ENCODE measurements around the gene C2CD5. TPM values are rescaled to one million over a fixed set of nuclear protein-coding genes. Genes with fewer than 3 reads are reported as not detected.

C2CD5 gene
- total RNA-seq, 1 donor from 2014 or later, result 38.0 TPM

- ATAC-seq, result no peak
- intact Hi-C loops (cut with DNase I), result no loop called here
- Histone ChIP-seq H3K27ac (no peak overlapping the region), H3K36me3 (peaks cover 31% of the 10 kb centered on the region), H3K4me1 (peaks cover 29% of the 10 kb centered on the region), H3K9me3 (no peaks in the 10 kb centered on the region), H3K4me3 (no peak overlapping the region), H3K27me3 (no peaks in the 10 kb centered on the region)
- TF ChIP-seq CTCF (IDR thresholded peaks at IDR 0.05), result no peak
- no peak for DNase-seq
These were observed 8.9 kb downstream of the C2CD5 start for GRCh38 chr12:22535478-22535877.

GRCh38 chr12:22535038-22535437, 9.3 kb downstream of the C2CD5 start:
- intact Hi-C loops (cut with DNase I), result no loop called here
- no peaks in the 10 kb centered on the region for H3K9me3 ChIP-seq
- no peak for TF ChIP-seq CTCF (IDR thresholded peaks at IDR 0.05)
- H3K36me3 ChIP-seq, result peaks cover 31% of the 10 kb centered on the region
- no peaks in the 10 kb centered on the region for H3K27me3 ChIP-seq
- ATAC-seq, result no peak
- peaks cover 29% of the 10 kb centered on the region for H3K4me1 ChIP-seq
- no peak overlapping the region for H3K27ac ChIP-seq
- DNase-seq, result no peak
- H3K4me3 ChIP-seq, result no peak overlapping the region

GRCh38 chr12:22533155-22533554, 11.2 kb downstream of the C2CD5 start:
- no peak for TF ChIP-seq CTCF (IDR thresholded peaks at IDR 0.05)
- Histone ChIP-seq H3K9me3 (no peaks in the 10 kb centered on the region), H3K36me3 (peaks cover 31% of the 10 kb centered on the region), H3K27ac (no peak overlapping the region), H3K27me3 (no peaks in the 10 kb centered on the region), H3K4me3 (no peak overlapping the region), H3K4me1 (peaks cover 13% of the 10 kb centered on the region)
- DNase-seq (no peak), ATAC-seq (no peak)
- intact Hi-C loops (cut with DNase I), result no loop called here

GRCh38 chr12:22532317-22532716, 12.0 kb downstream of the C2CD5 start:
- no peak for TF ChIP-seq CTCF (IDR thresholded peaks at IDR 0.05)
- Histone ChIP-seq H3K27me3 (no peaks in the 10 kb centered on the region), H3K4me1 (peaks cover 5% of the 10 kb centered on the region), H3K9me3 (no peaks in the 10 kb centered on the region), H3K27ac (no peak overlapping the region), H3K36me3 (peaks cover 35% of the 10 kb centered on the region), H3K4me3 (no peak overlapping the region)
- intact Hi-C loops (cut with DNase I), result no loop called here
- DNase-seq, result no peak
- no peak for ATAC-seq

- Histone ChIP-seq H3K36me3 (peaks cover 41% of the 10 kb centered on the region), H3K27me3 (no peaks in the 10 kb centered on the region), H3K4me1 (no peaks in the 10 kb centered on the region), H3K9me3 (no peaks in the 10 kb centered on the region), H3K4me3 (no peak overlapping the region), H3K27ac (no peak overlapping the region)
- ATAC-seq, result no peak
- intact Hi-C loops (cut with DNase I), result no loop called here
- no peak for DNase-seq
- TF ChIP-seq CTCF (IDR thresholded peaks at IDR 0.05), result no peak
These were observed 13.1 kb downstream of the C2CD5 start for GRCh38 chr12:22531205-22531604.

Measured in upper lobe of right lung (tissue), 1 donor.